HK-2 (cell line): ENCODE data around the gene ZNF804B.
"Not testable (repeated sequence)": the region's sequence is repeated elsewhere in the genome, so short reads cannot be mapped to it uniquely, and the experiment has no call there.

ENCODE experiments used
- DNase-seq: peaks from one replicate; pipeline ENCODE4 v3.0.0-alpha.2; 2018; ENCODE audit not compliant: unreplicated experiment

The ZNF804B gene

DNA sequence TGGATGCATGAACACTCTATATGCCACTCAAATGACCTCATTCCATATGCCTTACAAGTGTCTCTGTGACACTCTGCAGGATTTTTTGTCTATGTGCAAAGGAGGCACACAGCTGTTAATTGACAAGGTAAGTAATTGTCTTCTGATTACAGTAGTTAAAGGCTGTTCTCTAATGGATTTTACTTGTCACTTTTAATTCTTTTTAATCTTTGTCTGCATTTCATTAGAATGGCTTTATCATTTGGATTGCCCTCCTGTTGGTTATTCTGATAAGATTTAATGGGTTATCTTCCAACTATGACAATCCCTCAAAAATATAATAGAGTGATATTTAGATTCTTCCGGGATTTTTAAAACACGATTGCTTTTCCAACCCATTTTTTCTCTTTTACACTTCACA is 326.1 kb downstream of the ZNF804B start:
- no peak for DNase-seq

GRCh38 chr7:89091550-89091949 is 332.1 kb downstream of the ZNF804B start:
- no peak for DNase-seq

DNA sequence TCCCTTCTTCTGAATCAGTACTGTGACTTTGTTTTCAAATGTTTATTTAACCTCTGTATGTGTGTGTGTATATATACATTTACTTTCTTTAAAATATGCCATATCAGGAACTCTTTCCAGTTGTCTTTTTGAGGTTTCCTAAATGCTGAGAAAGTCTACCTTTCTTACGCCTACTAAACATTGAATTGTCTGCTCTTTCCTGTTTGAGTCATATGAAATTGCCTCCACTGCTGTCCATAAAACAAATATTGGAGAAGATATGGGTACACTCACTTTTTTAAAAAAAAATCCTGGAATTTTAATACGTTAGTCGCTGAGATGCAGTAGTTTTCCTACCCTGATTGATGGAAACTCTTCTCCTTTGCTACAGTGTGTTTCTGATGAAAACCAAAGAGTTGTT is 334.8 kb downstream of the ZNF804B start:
- no peak for DNase-seq

DNA sequence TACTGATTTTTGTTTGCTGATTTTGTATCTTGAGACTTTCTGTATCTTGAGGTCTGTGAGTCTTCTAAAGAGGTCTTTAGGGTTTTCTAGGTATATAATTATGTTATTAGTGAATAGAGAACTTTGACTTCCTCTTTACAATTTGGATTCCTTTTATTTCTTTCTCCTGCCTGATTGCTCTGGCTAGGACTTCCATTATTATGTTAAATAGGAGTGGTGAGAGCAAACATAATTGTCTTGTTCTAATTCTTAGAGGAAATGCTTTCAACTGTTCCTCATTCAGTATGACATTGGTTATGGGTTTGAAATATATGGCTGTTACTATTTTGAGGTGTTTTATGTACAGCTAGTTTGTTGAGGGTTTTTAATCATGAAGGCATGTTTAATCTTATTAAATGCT is 344.1 kb downstream of the ZNF804B start:
- DNase-seq: no peak

- no peak for DNase-seq
These were observed 345.5 kb downstream of the ZNF804B start for GRCh38 chr7:89104748-89105685.

- no peak for DNase-seq
These were observed 364.4 kb downstream of the ZNF804B start for GRCh38 chr7:89123871-89124270.

GRCh38 chr7:89129600-89130375 is 370.3 kb downstream of the ZNF804B start:
- DNase-seq: no peak

- DNase-seq: no peak
These were observed 373.9 kb downstream of the ZNF804B start for GRCh38 chr7:89133357-89133756.

DNA sequence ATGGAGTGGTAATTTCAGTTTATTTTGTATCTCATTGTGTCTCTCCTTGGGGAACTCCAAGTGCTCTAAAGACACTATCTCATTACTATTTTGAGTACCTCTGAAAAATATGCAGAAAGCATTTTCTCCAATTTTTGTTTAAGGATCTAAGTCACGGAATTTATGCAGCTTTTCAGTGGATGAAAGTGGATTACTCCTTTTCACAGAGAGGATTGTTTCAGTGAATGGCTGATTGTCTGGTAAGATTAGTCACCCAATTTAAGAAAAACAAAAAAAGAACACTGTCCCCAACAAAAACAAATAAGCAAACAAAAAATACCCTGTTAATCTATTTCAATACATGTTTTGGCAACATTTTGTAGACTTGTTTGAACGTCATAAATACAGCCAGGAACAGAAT is 374.3 kb downstream of the ZNF804B start:
- DNase-seq: no peak

DNA sequence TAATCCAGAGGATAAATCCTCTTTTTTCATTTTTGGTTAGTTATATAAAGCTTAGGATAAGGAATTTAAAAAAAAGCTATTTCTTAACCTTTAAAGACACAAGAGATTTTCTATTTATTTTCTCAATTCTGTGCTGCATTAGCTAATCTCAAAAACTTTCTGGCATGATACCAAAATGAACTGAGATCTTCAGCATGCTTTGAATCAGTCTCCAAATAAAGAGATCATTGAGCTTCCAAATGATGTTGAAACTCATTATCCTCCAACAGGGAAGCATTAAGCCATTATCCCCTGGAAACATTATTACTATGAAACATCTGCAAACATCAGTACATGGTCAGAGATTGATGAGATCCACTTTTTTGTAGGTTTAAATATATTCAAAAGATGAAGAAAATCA is 386.3 kb downstream of the ZNF804B start:
- DNase-seq: no peak

- DNase-seq: no peak
These were observed 400.6 kb downstream of the ZNF804B start for GRCh38 chr7:89160107-89160506.

DNA sequence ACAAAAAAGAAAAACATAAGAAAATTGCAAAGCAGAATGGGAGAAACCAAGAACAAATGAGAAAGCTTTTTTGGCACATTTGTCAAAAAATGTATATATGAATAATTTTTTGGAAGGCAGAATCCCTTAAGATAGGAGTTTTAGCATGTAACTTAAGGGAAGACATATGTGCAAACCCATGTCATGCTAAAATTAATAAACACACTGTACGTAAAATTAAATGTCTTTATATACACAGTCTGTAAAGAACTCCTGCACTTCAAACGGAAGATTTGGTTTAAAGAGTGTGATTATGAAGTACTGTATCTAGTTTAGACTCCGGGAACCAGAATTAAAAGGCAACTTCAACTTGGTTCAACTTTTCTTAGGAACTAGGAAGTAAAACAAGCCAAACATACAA is 405.9 kb downstream of the ZNF804B start:
- no peak for DNase-seq

- no peak for DNase-seq
These were observed 411.1 kb downstream of the ZNF804B start for GRCh38 chr7:89170628-89171027.

- no peak for DNase-seq
These were observed 422.6 kb downstream of the ZNF804B start for GRCh38 chr7:89182116-89182515.

- no peak for DNase-seq
These were observed 424.2 kb downstream of the ZNF804B start for GRCh38 chr7:89183712-89184111.

DNA sequence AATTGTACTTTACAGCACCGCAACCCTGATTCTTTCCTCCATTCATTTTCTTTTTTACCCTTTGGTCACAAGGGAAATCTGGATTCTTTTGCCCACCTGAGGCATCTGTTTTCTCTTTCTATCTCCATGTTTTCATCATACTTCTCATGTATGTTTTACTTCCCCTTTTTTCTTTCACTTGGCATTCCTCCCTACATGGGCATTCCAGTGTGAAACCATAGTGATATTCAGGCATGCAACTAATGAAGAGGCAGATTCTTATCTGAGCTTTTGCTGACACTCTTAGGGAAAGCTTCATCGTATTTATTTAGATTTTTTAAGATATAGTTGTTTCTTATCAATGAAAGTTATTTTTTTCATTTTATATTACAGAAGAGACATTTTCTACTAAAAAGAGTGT is 441.3 kb downstream of the ZNF804B start:
- DNase-seq: no peak

DNA sequence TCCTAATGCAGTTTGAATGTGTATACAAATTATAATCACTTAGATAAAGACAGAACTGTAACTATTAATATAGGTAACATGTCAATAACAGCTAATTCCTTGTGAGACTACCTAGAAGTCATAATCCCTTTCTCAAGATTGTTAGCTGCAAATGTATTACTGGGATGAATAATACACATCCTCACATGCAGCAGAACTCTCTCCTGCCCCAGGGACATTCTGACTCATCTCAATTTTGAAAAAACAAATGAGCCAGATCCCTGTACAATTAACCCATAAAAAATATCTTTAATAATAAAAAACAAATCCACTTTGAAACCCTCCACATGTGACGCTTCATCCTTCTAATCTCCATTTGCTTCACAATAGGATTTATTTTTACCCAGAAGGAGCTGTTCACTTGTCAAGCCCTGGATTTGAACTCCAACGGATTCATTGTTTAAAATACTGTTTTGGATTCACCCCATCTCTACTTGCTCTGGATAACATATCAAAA is 464.4 kb downstream of the ZNF804B start:
- DNase-seq: no peak

DNA sequence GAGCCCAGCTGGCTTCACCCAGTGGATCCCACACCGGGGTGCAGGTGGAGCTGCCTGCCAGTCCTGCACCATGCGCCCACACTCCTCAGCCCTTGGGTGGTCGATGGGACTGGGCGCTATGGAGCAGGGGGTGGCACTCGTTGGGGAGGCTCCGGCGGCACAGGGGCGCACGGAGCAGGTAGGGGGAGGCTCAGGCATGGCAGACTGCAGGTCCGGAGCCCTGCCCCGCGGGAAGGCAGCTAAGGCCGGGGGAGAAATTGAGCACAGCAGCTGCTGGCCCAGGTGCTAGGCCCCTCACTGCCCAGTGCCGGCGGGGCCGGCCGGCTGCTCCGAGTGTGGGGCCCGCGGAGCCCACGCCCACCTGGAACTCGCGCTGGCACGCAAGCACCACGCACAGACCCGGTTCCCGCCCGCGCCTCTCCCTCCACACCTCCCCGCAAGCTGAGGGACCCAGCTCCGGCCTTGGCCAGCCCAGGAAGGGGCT is 469.2 kb downstream of the ZNF804B start:
- not testable (repeated sequence) for DNase-seq

DNA sequence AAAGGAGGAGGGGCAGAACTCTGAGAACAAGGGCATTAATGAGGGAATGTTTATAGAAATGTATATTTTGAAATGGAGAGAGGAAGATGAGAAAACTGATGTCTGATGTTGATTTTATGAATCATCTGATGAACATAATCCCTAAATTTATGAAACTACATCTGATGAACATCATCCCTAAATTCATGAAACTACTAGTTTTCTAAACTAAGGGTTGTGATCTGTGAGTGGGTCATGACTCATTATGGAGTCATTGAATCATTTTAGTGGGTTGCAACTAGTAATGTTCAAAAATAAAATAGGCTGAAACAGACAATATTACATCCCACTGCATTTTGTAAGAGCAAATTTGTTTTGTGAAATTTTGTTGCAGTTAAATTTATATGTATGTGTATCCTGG is 478.7 kb downstream of the ZNF804B start:
- no peak for DNase-seq

GRCh38 chr7:89246196-89246595 is 486.7 kb downstream of the ZNF804B start:
- DNase-seq: no peak

GRCh38 chr7:89247207-89247606 is 487.7 kb downstream of the ZNF804B start:
- DNase-seq: no peak

- DNase-seq: no peak
These were observed 499.6 kb downstream of the ZNF804B start for GRCh38 chr7:89259085-89259484.

DNA sequence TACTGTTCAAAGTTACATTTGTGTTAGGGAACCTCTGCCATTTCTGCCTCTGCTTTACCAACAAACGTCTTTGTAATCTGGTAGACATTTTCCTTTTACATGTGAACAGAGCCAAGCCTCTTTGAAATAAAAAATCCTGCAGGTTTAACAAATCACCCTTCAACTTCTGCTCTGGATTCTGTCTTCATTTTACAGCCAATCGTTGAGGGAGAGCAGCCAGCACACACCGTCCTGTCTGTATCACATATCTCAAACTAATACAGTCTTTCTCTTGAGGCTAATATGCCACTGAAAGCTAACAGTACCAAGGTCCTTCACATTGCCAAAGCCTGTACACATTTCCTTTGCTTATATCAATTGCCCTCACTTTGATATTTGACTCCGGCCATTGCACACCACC is 504.6 kb downstream of the ZNF804B start:
- DNase-seq: no peak
